PC-3 (cell line): ENCODE results near the gene KCNQ1.

Experiments used
- EZH2 ChIP-seq: fragments of 300-600 bp; sonication (generic); IDR thresholded peaks from one replicate; pipeline ENCODE4 v1.6.1; 2017; ENCODE audit warnings: antibody characterized with exemption, mild to moderate bottlenecking, low read length; ENCODE audit not compliant: unreplicated experiment
- TF ChIP-seq, protein P1 (sequence below): fragments of 300-600 bp; sonication (generic); conservative IDR thresholded peaks from 2 replicates; pipeline ENCODE4 v1.5.1; 2017; ENCODE audit warnings: antibody characterized with exemption, low read depth, mild to moderate bottlenecking, low read length

DNA sequence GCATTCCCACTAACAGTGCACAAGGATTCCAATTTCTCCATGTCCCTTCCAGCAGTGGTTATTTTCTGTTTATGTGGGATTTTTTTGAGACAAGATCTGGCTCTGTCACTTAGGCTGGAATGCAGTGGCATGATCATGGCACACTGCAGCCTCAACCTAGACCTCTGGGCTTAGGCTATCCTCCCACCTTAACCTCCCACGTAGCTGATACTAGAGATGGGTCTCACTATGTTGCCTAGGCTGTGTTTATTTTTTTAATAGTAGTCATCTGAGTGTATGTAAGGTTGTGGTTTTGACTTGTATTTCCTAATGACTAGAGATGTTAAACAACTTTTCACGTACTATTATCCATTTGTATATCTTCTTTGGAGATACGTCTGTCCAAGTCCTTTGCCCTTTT is 180.4 kb downstream of the KCNQ1 start:
- TF ChIP-seq, protein P1, sequence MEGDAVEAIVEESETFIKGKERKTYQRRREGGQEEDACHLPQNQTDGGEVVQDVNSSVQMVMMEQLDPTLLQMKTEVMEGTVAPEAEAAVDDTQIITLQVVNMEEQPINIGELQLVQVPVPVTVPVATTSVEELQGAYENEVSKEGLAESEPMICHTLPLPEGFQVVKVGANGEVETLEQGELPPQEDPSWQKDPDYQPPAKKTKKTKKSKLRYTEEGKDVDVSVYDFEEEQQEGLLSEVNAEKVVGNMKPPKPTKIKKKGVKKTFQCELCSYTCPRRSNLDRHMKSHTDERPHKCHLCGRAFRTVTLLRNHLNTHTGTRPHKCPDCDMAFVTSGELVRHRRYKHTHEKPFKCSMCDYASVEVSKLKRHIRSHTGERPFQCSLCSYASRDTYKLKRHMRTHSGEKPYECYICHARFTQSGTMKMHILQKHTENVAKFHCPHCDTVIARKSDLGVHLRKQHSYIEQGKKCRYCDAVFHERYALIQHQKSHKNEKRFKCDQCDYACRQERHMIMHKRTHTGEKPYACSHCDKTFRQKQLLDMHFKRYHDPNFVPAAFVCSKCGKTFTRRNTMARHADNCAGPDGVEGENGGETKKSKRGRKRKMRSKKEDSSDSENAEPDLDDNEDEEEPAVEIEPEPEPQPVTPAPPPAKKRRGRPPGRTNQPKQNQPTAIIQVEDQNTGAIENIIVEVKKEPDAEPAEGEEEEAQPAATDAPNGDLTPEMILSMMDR, result no peak
- TF ChIP-seq EZH2, result no peak
